GM19328 (cell line): ENCODE data around the gene NKPD1.

ENCODE experiments used
- ATAC-seq: cut with Tn5 transposase; IDR thresholded peaks from one replicate; pipeline ENCODE4 v1.9.1; 2021; ENCODE audit warnings: mild to moderate bottlenecking, moderate library complexity; ENCODE audit not compliant: unreplicated experiment

NKPD1 gene, protein sequence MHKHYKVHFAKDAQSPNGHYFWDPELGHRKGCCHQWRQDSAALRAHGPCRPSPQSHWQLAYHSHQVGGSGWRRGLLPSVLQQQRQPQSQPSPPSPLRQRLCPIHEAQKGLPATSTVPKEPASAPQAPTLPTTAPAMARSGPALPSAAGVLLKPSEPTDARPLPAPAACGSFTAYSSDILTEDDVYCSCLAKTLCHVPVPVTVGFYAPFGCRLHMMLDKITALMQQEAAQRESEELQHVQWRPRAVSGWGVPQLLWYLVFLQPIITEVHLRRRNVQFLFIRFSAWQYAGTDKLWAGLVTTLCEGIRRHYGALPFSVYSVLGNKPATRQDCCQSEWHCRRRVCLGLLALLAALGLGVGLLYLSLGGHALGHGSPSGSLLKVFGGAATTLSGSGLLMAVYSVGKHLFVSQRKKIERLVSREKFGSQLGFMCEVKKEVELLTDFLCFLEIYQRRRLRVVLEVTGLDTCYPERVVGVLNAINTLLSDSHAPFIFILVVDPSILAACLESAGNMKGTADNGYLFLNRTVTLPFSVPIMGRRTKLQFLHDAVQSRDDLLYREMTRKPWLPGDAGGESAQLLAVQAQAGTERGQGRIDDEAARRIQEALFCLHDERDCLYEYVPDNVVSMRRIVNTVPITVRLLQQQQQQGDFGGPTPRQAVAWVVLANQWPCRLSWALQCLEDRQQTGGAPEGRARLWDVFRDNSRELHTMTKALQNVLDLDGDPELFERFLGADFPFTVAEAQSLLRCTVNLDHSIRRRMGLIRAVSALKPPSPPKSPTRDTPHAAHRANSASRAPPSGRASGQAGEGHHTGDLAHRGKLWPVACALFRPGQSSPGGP

DNA sequence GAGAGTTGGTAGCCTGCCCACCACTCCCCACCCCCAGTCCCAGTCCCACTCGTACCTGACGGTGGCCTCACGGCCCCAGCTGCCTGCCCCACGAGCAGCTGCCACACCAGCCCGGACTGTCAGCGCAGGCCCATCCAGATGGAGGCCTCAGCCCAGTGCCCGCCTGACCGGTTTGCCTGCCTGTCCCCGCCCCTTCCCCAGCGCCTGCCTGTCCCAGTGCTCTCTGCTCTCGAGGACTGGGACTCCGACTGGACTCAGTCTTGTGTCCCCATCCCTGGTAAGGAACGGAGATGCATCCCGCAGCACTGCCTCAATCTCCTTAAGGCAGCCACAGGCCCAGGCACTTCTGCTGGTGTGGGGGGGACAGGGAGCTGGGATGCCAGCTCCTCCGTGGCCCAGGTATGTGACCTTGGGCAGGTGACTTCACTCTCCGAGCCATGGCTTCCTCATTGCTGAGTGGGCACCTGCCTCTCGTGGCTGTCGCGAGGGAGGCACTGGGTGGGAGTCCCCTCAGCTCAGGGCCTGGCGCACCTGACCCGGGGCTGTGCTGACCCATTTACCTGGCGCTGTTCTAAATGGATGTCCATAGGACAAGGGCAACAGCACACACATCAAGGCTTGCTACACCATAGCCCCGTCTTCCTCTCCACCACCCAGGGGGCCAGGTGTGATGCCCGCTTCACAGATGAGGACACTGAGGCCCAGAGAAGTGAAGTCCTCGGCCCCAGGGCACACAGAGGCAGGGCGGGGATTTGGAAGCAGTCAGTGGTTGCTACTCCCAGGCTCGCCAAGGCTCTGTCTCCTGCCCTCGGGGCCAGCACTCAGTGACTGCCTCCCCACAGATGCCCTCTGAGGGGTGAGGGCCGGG, at the start of gene NKPD1:
Gene NKPD1 (minus strand): TSS at position 113 of the 868 bp plus-strand sequence. CDS start 832 bp downstream, outside the sequence.
- no peak for ATAC-seq

DNA sequence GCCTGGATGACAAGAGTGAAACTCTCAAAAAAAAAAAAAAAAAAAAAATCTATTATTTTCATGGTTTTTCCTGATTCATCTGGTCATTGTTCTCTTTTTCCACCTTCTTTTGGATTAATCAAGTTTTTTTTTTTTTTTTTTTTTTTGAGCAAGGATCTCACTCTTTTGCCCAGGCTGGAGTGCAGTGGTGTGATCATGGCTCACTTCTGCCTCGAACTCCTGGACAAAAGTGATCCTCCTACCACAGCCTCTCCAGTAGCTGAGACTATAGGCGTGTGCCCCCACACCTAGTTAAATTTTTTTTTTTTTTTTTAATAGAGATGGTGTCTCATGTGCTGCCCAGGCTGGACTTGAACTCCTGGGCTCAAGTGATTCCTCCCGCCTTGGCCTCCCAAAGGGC, 45.5 kb upstream of the NKPD1 start:
- no peak for ATAC-seq

DNA sequence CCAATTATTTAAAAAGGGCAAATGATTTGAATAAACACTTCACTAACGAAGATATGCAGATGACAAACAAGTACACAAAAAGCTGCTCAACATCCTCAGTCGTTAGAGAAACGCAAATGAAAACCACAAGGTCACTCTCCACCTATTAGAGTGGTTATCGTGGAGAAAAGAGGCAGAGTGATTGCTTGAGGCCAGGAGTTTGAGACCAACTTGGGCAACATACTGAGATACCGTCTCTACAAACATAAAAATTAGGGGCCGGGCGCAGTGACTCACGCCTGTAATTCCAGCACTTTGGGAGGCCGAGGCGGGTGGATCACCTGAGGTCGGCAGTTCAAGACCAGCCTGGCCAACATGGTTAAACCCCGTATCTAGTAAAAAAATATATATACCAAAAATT, 45.0 kb upstream of the NKPD1 start:
- no peak for ATAC-seq

DNA sequence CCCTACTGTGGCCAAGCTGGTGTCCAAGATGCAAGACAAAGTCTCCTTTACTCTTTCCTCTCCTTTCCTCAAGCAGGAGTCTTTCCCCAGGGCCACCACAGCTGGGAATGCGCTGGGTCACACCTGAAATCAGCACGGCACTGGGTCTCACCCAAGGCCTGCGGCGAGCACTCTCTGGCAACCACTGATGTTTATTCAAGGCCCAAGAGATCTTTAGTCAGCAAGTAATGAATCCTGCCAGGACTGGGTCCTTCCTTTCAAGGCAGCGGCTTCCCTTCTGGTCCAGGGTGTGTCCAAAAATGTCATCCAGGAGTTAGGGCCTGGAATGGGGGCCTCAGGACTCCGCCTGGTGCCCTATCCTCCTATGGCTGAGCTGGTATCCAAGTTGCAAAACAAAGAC, 41.9 kb upstream of the NKPD1 start:
- ATAC-seq, result no peak

DNA sequence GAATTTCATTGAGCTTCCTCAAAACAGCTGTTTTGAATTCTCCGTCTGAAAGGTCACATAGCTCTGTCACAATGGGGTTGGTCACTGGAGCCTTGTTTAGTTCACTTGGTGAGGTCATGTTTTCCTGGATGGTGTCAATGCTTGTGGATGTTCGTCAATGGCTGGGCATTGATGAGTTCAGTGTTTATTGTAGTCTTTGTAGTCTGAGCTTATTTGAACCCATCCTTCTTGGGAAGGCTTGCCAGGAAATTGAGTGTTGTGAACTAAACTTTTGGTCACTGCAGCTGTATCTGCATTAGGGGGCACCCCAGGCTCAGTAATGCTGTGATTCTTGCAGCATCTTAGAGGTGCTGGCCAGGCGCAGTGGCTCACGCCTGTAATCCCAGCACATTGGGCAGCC, 39.8 kb upstream of the NKPD1 start:
- no peak for ATAC-seq

DNA sequence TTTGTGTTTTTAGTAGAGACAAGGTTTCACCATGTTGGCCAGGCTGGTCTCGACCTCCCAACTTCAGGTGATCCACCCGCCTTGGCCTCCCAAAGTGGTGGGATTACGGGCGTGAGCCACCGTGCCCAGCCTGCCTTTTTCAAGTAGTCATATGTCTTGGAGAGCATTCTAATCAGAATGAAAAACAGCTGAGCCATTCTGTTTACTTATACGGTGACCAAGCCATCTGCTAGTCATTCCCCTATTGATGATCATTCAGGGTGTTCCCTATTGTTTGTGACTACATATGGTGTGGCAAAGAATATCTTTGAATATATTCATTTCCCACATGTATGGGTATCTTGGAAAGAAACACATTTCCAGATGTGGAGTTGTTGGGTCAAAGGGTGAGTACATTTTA, 35.0 kb upstream of the NKPD1 start:
- ATAC-seq, result no peak

DNA sequence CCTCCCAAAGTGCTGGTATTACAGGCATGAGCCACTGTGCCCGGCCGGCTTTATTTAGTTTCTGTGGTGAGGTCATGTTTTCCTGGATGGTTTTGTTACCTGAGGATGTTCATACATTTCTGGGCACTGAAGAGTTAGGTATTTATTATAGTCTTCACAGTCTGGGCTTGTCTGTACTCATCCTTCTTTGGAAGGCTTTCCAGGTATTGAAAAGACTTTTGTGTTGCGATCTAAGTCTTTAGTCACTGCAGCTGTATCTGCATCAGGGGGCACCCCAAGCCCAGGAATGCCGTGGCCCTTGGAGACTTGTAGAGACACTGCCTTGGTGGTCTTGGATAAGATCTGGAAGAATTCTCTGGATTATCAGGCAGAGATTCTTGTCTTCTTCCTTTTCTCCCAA, 30.6 kb upstream of the NKPD1 start:
- no peak for ATAC-seq

DNA sequence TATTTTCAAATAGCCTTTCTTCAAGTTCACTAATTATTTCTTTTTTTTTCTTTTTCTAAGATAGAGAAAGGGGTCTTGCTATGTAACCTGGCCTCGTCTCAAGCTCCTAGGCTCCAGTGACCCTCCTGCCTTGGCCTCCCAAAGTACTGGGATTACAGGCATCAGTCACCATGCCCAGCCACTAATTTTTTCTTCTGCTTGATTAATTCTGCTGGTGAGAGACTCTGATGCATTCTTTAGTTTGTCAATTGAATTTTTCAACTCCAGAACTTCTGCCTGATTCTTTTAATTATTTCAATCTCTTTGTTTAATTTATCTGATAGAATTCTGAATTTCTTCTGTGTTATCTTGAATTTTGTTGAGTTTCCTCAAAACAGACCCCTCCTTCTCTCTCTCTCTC, 29.2 kb upstream of the NKPD1 start:
- ATAC-seq, result no peak

DNA sequence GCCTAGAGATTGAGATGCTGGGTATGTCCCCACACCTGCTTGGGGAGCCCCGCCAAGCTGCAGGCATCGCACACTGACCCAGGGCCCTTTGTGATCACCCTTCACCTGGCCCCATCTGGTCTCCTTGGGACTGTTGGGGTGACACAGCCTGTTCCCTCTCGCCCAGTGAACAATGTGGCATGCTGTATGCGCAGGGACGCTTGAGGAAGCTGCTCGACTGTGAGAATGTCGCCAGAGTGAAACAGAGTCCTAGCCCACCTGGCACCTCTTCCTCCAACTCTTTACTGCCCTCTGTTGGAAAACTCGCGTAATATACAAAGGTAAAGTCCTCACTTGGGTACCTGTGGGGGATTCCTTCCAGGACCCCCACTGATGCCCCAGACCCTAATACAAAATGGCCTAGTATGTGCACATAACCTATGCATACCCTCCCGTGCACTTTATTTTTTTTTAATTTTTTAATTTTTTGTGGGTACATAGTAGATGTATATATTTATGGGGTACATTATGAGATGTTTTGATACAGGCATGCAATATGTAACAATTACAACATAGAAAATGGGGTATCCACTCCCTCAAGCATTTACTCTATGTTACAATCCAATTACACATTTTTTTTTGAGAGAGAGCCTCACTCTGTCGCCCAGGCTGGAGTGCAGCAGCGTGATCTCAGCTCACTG, 26.8 kb upstream of the NKPD1 start:
- no peak for ATAC-seq

DNA sequence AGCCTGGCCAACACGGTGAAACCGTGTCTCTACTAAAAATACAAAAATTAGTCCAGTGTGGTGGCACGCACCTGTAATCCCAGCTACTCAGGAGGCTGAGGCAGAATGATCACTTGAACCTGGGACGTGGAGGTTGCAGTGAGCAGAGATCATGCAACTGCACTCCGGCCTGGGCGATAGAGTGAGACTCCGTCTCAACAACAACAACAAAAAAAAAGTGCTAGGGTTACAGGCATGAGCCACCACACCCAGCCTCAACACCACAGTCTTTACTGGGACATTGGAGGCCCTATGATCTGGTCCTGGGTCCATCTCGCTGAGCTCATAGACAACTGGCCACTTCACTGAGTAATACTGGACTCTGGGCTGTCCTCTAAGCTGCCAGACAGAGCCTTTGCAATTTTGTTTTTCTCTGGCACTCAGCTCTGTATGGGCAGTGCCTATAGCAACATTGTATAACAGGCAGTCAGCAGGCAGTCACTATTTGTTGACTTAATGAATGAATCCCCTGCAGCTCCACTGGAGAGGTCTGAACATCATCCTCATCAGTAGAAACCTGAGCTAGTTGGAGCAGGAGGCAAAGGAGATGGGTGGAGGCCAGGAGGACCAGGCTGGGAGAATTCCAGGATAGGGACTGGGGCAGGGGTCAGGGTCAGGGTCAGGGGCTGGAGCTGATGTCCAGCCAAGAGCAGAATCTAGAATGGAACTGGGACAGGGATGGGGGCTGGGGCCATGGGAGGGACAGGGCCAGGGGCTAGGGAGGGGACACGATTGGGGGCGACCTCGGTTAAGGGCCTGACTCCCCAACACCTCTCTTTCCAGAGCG, 25.9 kb upstream of the NKPD1 start:
- no peak for ATAC-seq

DNA sequence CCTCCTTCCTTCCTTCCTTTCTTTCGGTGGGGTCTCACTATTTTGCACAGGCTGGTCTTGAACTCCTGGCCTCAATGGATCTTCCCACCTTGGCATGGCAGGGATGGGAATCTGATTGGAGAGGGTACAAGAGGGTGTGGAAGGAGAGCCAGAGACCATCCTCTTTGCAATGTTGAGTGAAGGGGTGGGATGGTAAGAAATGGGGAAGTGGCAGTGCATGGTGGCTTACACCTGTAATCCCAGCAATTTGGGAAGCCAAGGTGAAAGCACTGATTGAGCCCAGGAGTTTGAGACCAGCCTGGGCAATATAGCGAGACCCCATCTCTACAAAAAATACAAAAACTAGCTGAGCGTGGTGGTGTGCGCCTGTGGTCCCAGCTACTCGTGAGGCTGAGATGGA, 23.3 kb upstream of the NKPD1 start:
- ATAC-seq, result no peak

DNA sequence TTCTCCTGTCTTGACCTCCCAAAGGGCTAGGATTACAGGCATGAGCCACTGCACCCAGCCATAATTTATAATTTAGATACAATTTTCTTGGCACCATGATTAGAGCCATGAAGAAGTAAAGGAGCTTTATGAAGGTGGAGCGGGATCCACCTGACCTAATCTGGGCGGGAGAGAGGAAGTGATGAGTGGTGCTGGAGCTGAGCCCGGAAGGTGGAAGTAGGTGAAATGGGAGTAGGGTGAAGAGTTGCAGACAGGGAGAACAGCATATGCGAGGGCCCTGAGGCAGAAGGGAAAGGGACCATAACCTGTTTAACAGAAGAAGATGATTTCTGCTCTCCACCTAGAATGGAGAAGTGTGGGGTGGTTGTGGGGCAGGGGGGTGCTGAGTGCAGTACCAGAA, 22.0 kb upstream of the NKPD1 start:
- no peak for ATAC-seq

DNA sequence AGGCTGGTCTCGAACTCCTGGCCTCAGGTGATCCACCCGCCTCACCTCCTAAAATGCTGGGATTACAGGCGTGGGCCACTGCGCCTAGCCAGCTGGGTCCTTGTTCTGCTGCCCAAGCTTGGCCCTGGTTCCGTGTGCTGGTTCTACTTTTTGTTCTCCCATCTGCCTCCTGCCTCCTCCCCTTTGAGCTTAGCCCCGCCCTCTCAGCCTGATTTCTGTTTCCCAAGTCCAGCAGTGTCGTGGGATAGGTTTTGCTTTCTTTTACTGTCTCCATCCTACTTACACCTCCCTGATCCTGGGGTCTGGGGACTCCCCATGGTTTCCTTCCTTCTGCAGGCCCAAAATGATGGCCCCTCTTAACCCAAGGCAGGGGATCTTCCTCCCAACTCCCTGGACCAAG, 20.2 kb upstream of the NKPD1 start:
- ATAC-seq, result no peak

DNA sequence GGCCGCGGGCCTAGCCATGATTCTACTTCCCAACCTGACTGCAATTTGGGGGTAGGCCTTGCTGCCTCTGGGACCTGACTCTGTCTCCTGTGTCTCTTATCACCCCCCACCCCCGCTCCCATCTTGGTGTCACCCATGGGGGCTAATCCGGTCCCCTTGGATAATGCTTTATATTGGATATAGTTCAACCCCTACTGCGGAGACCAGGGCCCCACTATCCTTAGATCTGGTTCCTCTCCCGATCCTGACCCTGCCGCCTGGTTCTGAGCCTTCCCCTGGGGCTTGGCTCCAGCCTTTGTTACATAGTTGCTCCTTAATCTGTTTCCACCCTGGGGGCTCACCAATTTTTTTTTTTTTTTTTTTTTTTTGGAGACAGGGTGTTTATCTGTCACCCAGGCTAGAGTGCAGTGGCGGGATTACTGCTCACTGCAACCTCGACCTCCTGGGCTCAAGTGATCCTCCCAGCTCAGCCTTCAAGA, 19.1 kb upstream of the NKPD1 start:
- ATAC-seq, result no peak

DNA sequence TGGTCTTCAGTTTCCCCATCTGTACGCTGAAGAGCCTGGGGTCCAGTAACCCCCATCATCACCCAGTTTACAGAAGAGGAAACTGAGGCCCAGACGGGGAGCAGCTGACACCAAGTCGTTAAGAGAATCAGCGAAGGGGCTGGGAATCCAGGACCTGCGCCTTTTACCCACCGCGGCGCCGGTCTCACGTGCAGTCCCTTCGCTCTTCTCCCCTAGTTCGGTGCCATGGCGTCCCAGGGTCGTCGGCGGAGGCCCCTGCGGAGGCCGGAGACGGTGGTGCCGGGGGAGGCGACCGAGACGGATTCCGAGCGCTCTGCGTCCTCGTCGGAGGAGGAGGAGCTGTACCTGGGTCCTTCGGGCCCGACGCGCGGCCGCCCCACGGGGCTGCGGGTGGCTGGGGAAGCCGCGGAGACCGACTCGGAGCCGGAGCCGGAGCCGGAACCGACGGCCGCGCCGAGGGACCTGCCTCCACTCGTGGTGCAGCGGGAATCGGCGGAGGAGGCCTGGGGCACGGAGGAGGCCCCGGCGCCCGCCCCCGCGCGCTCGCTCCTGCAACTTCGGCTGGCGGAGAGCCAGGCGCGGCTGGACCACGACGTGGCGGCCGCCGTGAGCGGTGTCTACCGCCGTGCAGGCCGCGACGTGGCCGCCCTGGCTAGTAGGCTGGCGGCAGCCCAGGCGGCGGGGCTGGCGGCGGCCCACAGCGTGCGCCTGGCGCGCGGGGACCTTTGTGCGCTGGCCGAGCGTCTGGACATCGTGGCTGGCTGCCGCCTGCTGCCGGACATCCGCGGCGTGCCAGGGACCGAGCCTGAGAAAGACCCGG, 18.5 kb upstream of the NKPD1 start:
- no peak for ATAC-seq

DNA sequence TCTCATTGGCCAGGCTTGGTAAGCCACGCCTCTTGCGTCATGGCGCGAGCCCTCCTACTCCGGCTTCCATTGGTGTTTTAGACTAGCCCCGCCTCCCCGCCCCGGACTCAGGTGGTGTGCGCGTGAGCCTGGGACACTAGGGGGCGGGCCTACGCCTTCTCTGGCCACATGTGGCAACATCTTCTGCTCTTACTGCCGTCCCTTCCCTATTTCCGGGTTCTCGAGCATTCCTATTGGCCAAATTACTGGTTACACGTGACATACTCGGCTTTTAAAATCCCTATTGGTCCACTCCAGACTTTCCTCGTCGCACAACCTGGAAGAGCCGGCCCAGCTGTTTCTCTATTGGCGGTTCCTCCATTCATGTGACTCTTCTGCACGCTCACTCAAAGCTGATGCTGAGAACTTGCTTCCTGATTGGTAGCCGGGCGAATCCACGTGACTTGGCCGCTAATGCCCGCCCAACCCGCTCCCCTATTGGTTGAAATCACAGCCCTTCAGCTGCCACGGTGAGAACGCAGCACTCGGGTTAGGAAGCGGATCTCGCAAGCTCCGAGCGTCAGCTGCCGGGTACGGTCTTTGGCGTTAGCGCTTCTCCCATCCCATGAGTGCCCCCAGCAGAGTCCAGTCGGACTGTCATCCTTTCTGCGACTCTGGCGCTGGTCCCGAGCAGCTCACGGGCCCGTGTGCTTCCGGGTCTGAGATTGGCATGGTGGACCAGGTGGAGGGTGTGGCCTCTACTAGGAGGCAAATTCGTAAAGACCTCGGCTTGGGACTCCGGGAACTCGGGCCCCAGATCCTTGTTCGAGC, 17.7 kb upstream of the NKPD1 start, which contains the start of gene BLOC1S3:
Gene BLOC1S3 (plus strand): TSS at position 523 of the 810 bp plus-strand sequence. CDS start 513 bp downstream, outside the sequence.
- peak; percentile 82 for ATAC-seq

DNA sequence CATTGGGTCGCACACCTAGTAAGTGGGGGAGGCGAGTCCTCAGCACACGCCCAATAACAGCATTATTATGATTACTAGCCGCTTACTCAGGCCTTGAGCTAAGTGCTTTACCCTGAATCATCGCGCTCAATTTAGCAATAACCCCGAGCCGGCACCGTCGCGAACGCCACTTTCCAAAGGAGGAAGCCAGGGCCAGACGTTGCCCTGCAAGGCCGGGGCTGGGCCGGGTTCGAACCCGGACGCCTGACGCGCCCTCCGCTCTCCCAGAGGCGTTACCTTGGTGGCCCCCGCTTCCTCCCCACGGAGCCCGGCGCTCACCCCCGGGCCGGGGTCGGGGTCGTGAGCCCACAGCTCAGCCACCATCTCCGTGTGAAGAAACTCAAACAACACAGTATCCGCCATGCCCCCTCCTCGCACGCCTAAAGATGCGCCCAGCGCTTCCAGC, 17.1 kb upstream of the NKPD1 start, which contains the start of gene TRAPPC6A:
Gene TRAPPC6A (minus strand): TSS at position 421 of the 445 bp plus-strand sequence. CDS start 19 bp downstream, at position 402.
- ATAC-seq, result no peak
